GM18507 (cell line): Measurements from ENCODE around the gene PXMP2.
"Not testable (repeated sequence)": the region's sequence is repeated elsewhere in the genome, so short reads cannot be mapped to it uniquely, and the experiment has no call there.

Source experiments
- DNase-seq: peaks from one replicate; pipeline ENCODE4 v3.0.0; 2011; ENCODE audit warnings: low read depth; ENCODE audit not compliant: insufficient read length; ENCODE audit errors: extremely low spot score
- FAIRE-seq: peaks from 2 replicates; lab custom pipeline; 2011; peaks lifted over from hg19 to GRCh38; lab: Jason Lieb, UNC

PXMP2 gene

GRCh38 chr12:132736913-132737312 is 49.5 kb downstream of the PXMP2 start:
- DNase-seq (no peak), FAIRE-seq (no peak)

GRCh38 chr12:132739600-132740312 is 52.4 kb downstream of the PXMP2 start:
- FAIRE-seq (no peak), DNase-seq (no peak)

DNA sequence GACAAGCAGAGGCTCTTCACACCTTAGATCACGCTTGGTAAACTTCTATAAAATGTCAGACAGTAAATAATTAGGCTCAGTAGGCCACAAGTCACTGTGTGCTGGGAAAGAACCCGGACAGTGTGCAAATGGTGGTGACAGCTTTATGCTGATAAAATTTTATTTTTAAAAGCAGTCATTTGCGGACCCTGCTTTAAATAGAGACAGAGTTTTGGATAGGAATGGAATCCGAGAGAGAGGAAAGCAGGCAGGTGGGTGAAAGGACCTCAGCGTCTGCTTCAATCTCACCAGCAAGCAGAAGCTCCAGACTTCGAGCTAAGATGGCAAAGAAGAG is 52.9 kb downstream of the PXMP2 start:
- FAIRE-seq (no peak), DNase-seq (no peak)

DNA sequence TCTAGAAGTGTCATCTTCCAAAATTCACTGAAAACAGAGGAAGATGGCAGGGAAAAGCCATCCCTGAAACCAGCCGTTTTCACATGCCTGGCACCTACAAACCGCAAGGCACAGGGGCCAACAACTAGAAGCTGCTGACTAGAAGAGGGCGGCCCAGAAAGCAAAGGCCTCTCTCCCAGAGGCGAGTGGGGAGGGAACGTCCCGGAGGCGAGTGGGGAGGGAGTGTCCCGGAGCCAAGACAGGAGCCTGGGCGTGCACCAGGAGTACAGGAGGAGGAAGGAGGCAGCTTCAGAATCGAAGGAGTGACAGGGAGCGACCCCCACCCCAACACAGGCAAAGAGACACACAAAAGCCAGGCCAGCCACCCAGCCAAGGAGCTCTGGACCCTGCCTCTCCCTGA is 53.3 kb downstream of the PXMP2 start:
- FAIRE-seq = no peak

DNA sequence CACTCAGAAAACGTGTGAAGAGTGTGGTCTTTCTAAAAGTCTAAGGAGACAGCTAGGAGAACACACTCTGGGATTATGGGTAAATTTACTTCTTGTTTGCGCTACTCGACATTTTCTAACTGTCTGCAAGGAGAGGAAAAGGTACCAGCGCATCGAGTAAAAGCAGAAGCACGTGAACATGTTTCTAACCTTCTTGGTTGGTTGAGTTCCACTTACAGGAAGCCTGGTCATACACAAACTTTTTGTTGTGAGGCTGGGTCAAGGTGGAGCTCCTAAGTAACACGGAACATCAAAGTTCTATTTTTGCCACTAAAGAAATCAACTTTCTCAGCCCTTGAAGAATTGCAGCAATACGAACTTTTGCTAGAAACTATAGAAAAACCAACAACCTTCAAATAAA is 54.2 kb downstream of the PXMP2 start:
- DNase-seq (no peak), FAIRE-seq (no peak)

More for the DNA sequence above, 53.3 kb downstream of the PXMP2 start:
- no peak for DNase-seq

DNA sequence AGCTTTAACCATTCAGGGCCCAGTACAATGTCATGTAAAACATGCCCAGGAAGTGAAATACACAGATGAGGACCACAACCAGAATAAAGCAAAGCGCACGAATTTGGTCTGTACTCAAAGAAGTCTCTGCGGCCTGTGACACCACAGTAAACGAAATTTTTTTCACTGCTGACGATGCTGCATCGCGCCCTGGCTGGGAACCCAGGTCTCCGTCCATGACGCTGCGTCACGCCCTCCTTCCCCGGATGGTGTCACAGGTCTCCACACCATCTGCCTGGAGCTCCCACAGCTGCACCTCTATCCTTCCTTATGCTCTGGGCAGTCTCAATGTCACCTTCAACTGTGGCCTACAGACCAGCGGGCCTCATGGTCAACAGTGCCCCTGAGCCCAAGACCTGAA is 56.4 kb downstream of the PXMP2 start:
- FAIRE-seq (no peak), DNase-seq (no peak)

- no peak for DNase-seq
- no peak for FAIRE-seq
These were observed 59.2 kb downstream of the PXMP2 start for GRCh38 chr12:132746613-132747012.

GRCh38 chr12:132747395-132747794 is 60.0 kb downstream of the PXMP2 start:
- DNase-seq = no peak
- FAIRE-seq = no peak

- DNase-seq = no peak
These were observed 60.5 kb downstream of the PXMP2 start for GRCh38 chr12:132747896-132748295.

DNA sequence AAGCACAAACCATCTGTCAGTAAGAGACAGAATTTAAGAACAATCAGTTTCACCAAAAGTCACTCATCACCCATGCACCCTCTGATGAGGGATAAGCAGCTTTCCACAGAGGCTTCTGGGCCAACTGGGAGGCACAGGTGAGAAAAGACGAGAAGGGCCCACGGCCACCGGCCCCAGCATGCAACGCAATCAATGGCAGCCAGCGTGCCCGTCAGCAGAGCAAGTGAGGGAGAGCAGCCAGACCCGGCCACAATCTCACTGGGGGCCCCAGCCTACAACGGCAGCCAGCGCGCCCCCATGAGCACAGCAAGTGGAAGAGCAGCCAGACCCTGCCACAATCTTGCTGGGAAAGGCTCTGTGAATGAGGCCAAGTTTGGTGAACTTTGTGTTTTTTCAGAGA is 60.9 kb downstream of the PXMP2 start:
- DNase-seq (no peak), FAIRE-seq (no peak)

More at GRCh38 chr12:132747896-132748295, 60.5 kb downstream of the PXMP2 start:
- FAIRE-seq = no peak

DNA sequence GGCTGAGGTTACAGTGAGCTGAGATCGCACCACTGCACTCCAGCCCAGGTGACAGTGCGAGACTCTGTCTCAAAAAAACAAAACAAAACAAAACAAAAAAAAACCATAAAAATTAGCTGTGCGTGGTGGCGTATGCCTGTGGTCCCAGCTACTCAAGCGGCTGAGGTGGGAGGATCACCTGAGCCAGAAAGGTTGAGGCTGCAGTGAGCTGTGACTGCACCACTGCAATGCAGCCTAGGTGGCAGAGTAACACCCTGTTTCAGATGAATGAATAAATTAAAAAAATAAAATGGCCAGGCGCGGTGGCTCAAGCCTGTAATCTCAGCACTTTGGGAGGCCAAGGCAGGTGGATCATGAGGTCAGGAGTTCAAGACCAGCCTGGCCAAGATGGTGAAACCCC is 66.3 kb downstream of the PXMP2 start:
- not testable (repeated sequence) for DNase-seq, FAIRE-seq

DNA sequence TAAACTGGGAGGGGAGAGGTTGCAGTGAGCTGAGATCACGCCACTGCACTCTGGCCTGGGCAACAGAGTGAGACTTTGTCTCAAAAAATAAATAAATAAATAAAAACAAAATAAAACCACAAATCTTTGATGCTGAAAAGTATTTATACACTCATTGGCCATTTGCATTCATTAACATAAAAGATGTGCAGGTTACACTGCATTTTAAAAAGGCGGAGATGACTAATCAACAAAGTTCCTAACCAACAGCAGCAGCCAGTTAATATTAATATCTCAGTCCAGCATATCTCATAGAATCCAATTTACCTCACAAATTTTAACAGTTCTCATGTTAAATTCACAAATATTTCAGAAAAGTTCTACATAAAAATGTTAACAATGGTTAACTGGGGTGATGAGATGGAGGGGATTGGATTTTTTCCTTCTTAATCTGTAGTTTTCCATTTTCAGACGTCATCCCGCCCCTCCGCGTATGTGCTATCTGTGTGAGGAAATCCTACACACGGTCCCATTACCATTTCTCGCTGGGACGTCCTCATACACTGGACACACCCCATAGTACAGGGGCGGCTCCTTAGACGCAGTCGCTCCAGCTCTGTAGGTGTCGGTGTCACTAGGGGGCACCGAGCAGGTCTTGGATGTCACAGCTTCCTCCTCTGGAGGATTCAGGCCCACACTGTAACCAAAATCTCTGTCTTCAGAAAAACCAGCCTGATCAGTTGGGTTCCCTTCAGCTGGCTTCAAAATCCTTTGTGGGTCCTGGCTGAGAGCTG is 67.0 kb downstream of the PXMP2 start:
- DNase-seq (no peak), FAIRE-seq (no peak)
